Measurements from ENCODE around the gene POLD4. TPM values are rescaled to one million over a fixed set of nuclear protein-coding genes. Genes with fewer than 3 reads are reported as not detected.

POLD4 gene
- total and polyA plus RNA-seq, 2 donors (not counting 3 experiments of a cell fraction or from before 2014, with no cell fraction given), result 50.1 to 204 TPM

DNA sequence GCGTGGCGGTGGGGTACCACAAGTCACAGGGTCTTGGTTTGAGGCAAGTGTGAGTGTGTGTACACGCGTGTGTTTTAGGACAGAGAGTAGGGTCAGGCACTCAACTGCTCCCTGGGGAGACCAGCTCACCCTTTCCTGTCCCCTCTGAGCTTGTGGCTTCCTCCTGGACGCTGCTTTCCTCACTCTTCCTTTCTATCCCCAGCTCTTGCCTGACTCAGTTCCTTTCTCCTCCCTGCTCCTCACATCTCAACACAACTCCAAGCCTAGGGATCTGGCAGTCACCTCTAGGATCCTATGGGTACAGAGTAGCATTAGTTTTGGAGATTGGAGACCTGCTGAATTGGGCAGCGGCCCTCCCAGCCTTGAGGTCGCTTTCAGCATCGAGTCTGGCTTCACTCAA lies 15.9 kb upstream of the POLD4 start:
- intact Hi-C loops (cut with micrococcal nuclease), result no loop called here
- Histone ChIP-seq H3K4me2 (ENCODE audit: insufficient read depth, low read length) (no peak overlapping the region), H3K79me2 (ENCODE audit: control insufficient read depth, insufficient read depth, low read length) (peaks cover 14% of the 10 kb centered on the region), H3K9me1 (replicated peaks; ENCODE audit: control insufficient read depth, extremely low read depth, insufficient read depth, low read length) (no peaks in the 10 kb centered on the region), H3K4me3 (replicated peaks in 1 of 3; ENCODE audit: insufficient read depth in 1 of 3, low read depth in 1 of 3, low read length in 3 of 3) (no peak overlapping the region), H3K9me3 (replicated peaks; ENCODE audit: control insufficient read depth, insufficient read depth, low read length) (no peaks in the 10 kb centered on the region), H4K20me1 (replicated peaks; ENCODE audit: control insufficient read depth, extremely low read depth, insufficient read depth, low read length) (no peaks in the 10 kb centered on the region), H3K27ac (ENCODE audit: insufficient read depth, low read depth, low read length) (no peak overlapping the region), H2AFZ (ENCODE audit: low read depth, low read length) (no peak overlapping the region), H3K27me3 (ENCODE audit: control insufficient read depth in 2 of 2, insufficient read depth in 2 of 2, low read length in 2 of 2) (no peaks in the 10 kb centered on the region), H3K36me3 (ENCODE audit: control insufficient read depth in 2 of 2, extremely low read depth in 1 of 2, insufficient read depth in 2 of 2, low read length in 2 of 2) (no peaks in the 10 kb centered on the region), H3K9ac (replicated peaks; ENCODE audit: extremely low read depth, insufficient read depth, low read length) (no peak overlapping the region), H3K4me1 (ENCODE audit: control insufficient read depth, extremely low read depth, insufficient read depth, low read length) (peaks cover 33% of the 10 kb centered on the region)
- dilution Hi-C loops (cut with MboI; ENCODE audit: extremely low pct_ligation_motif_present, low sequenced_read_pairs), result no loop called here
- ChIA-PET POLR2A (interaction anchor here (0.6 kb wide), 1 partner anchor 52 kb away, joined by 4 read pairs; no protein-coding TSS in a partner anchor), CTCF (interaction anchor here (0.9 to 19.7 kb wide), 5 partner anchors 12 to 106 kb away, joined by 4 to 1051 read pairs (median 6); partner anchors contain the start of gene POLD4)
- BruUV-seq (replicated peaks), result no TSS peak
- peak; percentile 27 for TF ChIP-seq POLR2AphosphoS5 (IDR thresholded peaks at IDR 0.05; ENCODE audit: insufficient read depth, low read depth, low read length)
- TF ChIP-seq FOS (IDR thresholded peaks at IDR 0.05; ENCODE audit: borderline replicate concordance, insufficient read depth, low read length), result peak; percentile 52
- TF ChIP-seq, protein P1, sequence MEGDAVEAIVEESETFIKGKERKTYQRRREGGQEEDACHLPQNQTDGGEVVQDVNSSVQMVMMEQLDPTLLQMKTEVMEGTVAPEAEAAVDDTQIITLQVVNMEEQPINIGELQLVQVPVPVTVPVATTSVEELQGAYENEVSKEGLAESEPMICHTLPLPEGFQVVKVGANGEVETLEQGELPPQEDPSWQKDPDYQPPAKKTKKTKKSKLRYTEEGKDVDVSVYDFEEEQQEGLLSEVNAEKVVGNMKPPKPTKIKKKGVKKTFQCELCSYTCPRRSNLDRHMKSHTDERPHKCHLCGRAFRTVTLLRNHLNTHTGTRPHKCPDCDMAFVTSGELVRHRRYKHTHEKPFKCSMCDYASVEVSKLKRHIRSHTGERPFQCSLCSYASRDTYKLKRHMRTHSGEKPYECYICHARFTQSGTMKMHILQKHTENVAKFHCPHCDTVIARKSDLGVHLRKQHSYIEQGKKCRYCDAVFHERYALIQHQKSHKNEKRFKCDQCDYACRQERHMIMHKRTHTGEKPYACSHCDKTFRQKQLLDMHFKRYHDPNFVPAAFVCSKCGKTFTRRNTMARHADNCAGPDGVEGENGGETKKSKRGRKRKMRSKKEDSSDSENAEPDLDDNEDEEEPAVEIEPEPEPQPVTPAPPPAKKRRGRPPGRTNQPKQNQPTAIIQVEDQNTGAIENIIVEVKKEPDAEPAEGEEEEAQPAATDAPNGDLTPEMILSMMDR (IDR thresholded peaks at IDR 0.05; ENCODE audit: extremely low read depth in 1 of 2, insufficient read depth in 1 of 2, low read depth in 1 of 2, low read length in 2 of 2), result no peak
- peak; percentile 81 for FAIRE-seq
- DNase-seq (ENCODE audit: low read depth, low spot score), result no peak

DNA sequence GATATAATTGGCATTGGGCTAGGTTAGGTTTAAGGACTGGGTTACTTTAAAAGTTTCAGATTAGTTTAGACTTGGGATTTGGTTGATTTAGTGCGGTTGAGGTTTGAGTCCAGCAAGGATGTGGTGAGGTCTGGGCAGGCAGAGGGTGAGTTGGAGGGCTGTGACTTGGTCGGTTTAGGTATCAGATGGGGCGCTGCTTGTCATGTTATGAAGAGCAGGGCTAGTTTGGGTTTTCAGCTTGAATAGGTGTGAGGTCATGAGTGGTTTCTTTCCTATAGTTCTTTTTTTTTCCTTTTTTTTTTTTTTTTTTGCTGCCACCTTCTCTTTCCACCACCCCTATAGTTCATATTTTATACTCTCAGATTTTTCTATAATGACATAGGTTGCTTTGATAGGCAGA lies 15.3 kb upstream of the POLD4 start:
- ChIA-PET POLR2A (no interaction called here), CTCF (interaction anchor here (0.9 to 19.7 kb wide), 4 partner anchors 13 to 106 kb away, joined by 4 to 1051 read pairs (median 62); partner anchors contain the start of gene POLD4)
- no peak overlapping the region for H3K27ac ChIP-seq (ENCODE audit: insufficient read depth, low read depth, low read length)
- no peak overlapping the region for H3K4me2 ChIP-seq (ENCODE audit: insufficient read depth, low read length)
- H2AFZ ChIP-seq (ENCODE audit: low read depth, low read length), result no peak overlapping the region
- no peak for DNase-seq (ENCODE audit: low read depth, low spot score)
- dilution Hi-C loops (cut with MboI; ENCODE audit: extremely low pct_ligation_motif_present, low sequenced_read_pairs) (no loop called here), intact Hi-C loops (cut with micrococcal nuclease) (no loop called here)
- TF ChIP-seq, protein P2, sequence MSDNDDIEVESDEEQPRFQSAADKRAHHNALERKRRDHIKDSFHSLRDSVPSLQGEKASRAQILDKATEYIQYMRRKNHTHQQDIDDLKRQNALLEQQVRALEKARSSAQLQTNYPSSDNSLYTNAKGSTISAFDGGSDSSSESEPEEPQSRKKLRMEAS (IDR thresholded peaks at IDR 0.05; ENCODE audit: insufficient read depth, insufficient read length), result no peak
- TF ChIP-seq, protein P1 (IDR thresholded peaks at IDR 0.05; ENCODE audit: extremely low read depth in 1 of 2, insufficient read depth in 1 of 2, low read depth in 1 of 2, low read length in 2 of 2), result no peak
- TF ChIP-seq POLR2A (IDR thresholded peaks at IDR 0.05; ENCODE audit: low read depth, low read length) (no peak), FOS (IDR thresholded peaks at IDR 0.05; ENCODE audit: borderline replicate concordance, insufficient read depth, low read length) (no peak), POLR2AphosphoS5 (IDR thresholded peaks at IDR 0.05; ENCODE audit: insufficient read depth, low read depth, low read length) (no peak), JUN (IDR thresholded peaks at IDR 0.05; ENCODE audit: borderline replicate concordance, insufficient read depth, insufficient read length, low read depth) (no peak), GATA2 (IDR thresholded peaks at IDR 0.05; ENCODE audit: insufficient read depth, insufficient read length, low read depth, low read length) (no peak), MYC (IDR thresholded peaks at IDR 0.05; ENCODE audit: low read depth, low read length) (no peak), EZH2 (IDR thresholded peaks at IDR 0.05; ENCODE audit: borderline replicate concordance, low read depth, low read length, severe bottlenecking) (no peak)
- H4K20me1 ChIP-seq (replicated peaks; ENCODE audit: control insufficient read depth, extremely low read depth, insufficient read depth, low read length), result no peaks in the 10 kb centered on the region
- no peak overlapping the region for H3K9ac ChIP-seq (replicated peaks; ENCODE audit: extremely low read depth, insufficient read depth, low read length)
- BruUV-seq (replicated peaks), result no TSS peak
- no peaks in the 10 kb centered on the region for H3K9me3 ChIP-seq (replicated peaks; ENCODE audit: control insufficient read depth, insufficient read depth, low read length)
- no peak overlapping the region for H3K4me3 ChIP-seq (replicated peaks in 1 of 3; ENCODE audit: insufficient read depth in 1 of 3, low read depth in 1 of 3, low read length in 3 of 3)
- no peaks in the 10 kb centered on the region for H3K27me3 ChIP-seq (ENCODE audit: control insufficient read depth in 2 of 2, insufficient read depth in 2 of 2, low read length in 2 of 2)
- FAIRE-seq, result no peak
- peaks cover 28% of the 10 kb centered on the region for H3K4me1 ChIP-seq (ENCODE audit: control insufficient read depth, extremely low read depth, insufficient read depth, low read length)
- no peaks in the 10 kb centered on the region for H3K36me3 ChIP-seq (ENCODE audit: control insufficient read depth in 2 of 2, extremely low read depth in 1 of 2, insufficient read depth in 2 of 2, low read length in 2 of 2)
- H3K9me1 ChIP-seq (replicated peaks; ENCODE audit: control insufficient read depth, extremely low read depth, insufficient read depth, low read length), result no peaks in the 10 kb centered on the region
- peaks cover 14% of the 10 kb centered on the region for H3K79me2 ChIP-seq (ENCODE audit: control insufficient read depth, insufficient read depth, low read length)
